ENCODE measurements around the gene APOM. TPM values are rescaled to one million over a fixed set of nuclear protein-coding genes. Genes with fewer than 3 reads are reported as not detected.

Gene APOM
- total RNA-seq, 1 donor from 2014 or later: 2.4 TPM

GRCh38 chr6:31634131-31634530 is 21.6 kb upstream of the APOM start:
- H3K9me3 Mint-ChIP-seq: no peaks in the 10 kb centered on the region
- no peak for DNase-seq (ENCODE audit: low spot score)
- intact Hi-C loops (cut with micrococcal nuclease): no loop called here
- peaks cover 90% of the 10 kb centered on the region for H3K36me3 Mint-ChIP-seq (ENCODE audit: low read depth)
- H3K27me3 Mint-ChIP-seq (ENCODE audit: low read depth): no peaks in the 10 kb centered on the region
- H3K4me3 Mint-ChIP-seq (ENCODE audit: low read depth): no peak overlapping the region
- no peaks in the 10 kb centered on the region for H3K4me1 Mint-ChIP-seq (ENCODE audit: low read depth)
- H3K27ac Mint-ChIP-seq: no peak overlapping the region

- intact Hi-C loops (cut with micrococcal nuclease): no loop called here
- Mint-ChIP-seq H3K9me3 (no peaks in the 10 kb centered on the region), H3K27me3 (ENCODE audit: low read depth) (no peaks in the 10 kb centered on the region), H3K27ac (peak overlapping the region; percentile 42), H3K36me3 (ENCODE audit: low read depth) (peaks cover 85% of the 10 kb centered on the region), H3K4me1 (ENCODE audit: low read depth) (peaks cover 5% of the 10 kb centered on the region), H3K4me3 (ENCODE audit: low read depth) (no peak overlapping the region)
- DNase-seq (ENCODE audit: low spot score): no peak
Observed at GRCh38 chr6:31634969-31635575, 20.6 kb upstream of the APOM start.

- Mint-ChIP-seq H3K4me1 (ENCODE audit: low read depth) (peaks cover 6% of the 10 kb centered on the region), H3K4me3 (ENCODE audit: low read depth) (no peak overlapping the region), H3K27ac (no peak overlapping the region), H3K9me3 (no peaks in the 10 kb centered on the region), H3K36me3 (ENCODE audit: low read depth) (peaks cover 86% of the 10 kb centered on the region), H3K27me3 (ENCODE audit: low read depth) (no peaks in the 10 kb centered on the region)
- intact Hi-C loops (cut with micrococcal nuclease): no loop called here
- no peak for DNase-seq (ENCODE audit: low spot score)
Observed at GRCh38 chr6:31636698-31637596, 18.7 kb upstream of the APOM start.

DNA sequence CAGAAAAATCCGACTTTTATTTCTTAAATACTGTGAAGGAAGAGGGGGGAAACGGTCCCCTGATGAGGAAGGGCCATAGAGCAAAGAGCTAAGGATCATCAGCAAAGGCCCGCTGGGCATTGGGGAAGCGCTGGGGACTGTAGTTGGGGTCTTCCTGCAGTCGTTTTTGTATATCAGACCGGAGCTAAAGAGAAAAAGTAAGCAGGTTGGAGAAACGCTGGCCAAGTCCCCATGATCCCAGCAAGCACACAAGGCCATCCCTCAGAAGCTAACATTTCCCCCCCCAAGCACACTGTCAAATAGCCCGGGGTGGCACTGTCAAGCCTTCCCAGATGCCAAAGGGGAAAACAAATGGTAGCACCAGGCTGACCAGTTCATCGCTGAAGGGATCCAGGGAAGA is 16.7 kb upstream of the APOM start:
- Mint-ChIP-seq H3K4me3 (ENCODE audit: low read depth) (no peak overlapping the region), H3K4me1 (ENCODE audit: low read depth) (peaks cover 6% of the 10 kb centered on the region), H3K9me3 (no peaks in the 10 kb centered on the region), H3K27ac (peak overlapping the region; percentile 39), H3K36me3 (ENCODE audit: low read depth) (peaks cover 79% of the 10 kb centered on the region), H3K27me3 (ENCODE audit: low read depth) (no peaks in the 10 kb centered on the region)
- intact Hi-C loops (cut with micrococcal nuclease): no loop called here
- DNase-seq (ENCODE audit: low spot score): no peak

- H3K27me3 Mint-ChIP-seq (ENCODE audit: low read depth): no peaks in the 10 kb centered on the region
- H3K36me3 Mint-ChIP-seq (ENCODE audit: low read depth): peaks cover 75% of the 10 kb centered on the region
- no peak for DNase-seq (ENCODE audit: low spot score)
- peak overlapping the region; percentile 60 for H3K27ac Mint-ChIP-seq
- H3K4me1 Mint-ChIP-seq (ENCODE audit: low read depth): peaks cover 6% of the 10 kb centered on the region
- no peaks in the 10 kb centered on the region for H3K9me3 Mint-ChIP-seq
- H3K4me3 Mint-ChIP-seq (ENCODE audit: low read depth): no peak overlapping the region
- intact Hi-C loops (cut with micrococcal nuclease): no loop called here
Observed at GRCh38 chr6:31639449-31639861, 16.2 kb upstream of the APOM start.

GRCh38 chr6:31640612-31641011 is 15.1 kb upstream of the APOM start:
- DNase-seq (ENCODE audit: low spot score): no peak
- no peaks in the 10 kb centered on the region for H3K9me3 Mint-ChIP-seq
- intact Hi-C loops (cut with micrococcal nuclease): no loop called here
- H3K27me3 Mint-ChIP-seq (ENCODE audit: low read depth): no peaks in the 10 kb centered on the region
- H3K4me3 Mint-ChIP-seq (ENCODE audit: low read depth): no peak overlapping the region
- peak overlapping the region; percentile 23 for H3K27ac Mint-ChIP-seq
- peaks cover 6% of the 10 kb centered on the region for H3K4me1 Mint-ChIP-seq (ENCODE audit: low read depth)
- H3K36me3 Mint-ChIP-seq (ENCODE audit: low read depth): peaks cover 75% of the 10 kb centered on the region

DNA sequence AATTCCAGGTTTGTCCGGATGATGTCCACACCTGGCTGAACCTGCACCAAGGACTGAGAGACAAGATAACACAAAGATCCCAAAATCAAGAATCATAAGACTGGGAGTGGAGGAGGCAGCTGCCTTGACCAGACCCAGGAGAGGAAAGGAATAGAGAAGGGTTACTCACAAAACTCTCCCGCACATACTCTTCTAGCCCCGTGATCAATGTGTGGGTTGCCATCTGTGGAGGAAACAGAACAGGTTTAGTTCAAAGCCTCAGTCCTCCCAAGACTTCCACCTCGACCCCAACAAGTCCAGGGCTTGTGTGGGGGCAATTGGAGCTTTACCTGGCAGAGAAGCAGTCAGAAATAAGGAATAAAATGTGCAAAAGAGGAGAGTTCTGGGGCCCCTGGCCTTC is 14.3 kb upstream of the APOM start:
- H3K4me3 Mint-ChIP-seq (ENCODE audit: low read depth): no peak overlapping the region
- H3K27me3 Mint-ChIP-seq (ENCODE audit: low read depth): no peaks in the 10 kb centered on the region
- intact Hi-C loops (cut with micrococcal nuclease): no loop called here
- no peak for DNase-seq (ENCODE audit: low spot score)
- peaks cover 75% of the 10 kb centered on the region for H3K36me3 Mint-ChIP-seq (ENCODE audit: low read depth)
- H3K27ac Mint-ChIP-seq: no peak overlapping the region
- no peaks in the 10 kb centered on the region for H3K9me3 Mint-ChIP-seq
- peaks cover 6% of the 10 kb centered on the region for H3K4me1 Mint-ChIP-seq (ENCODE audit: low read depth)

GRCh38 chr6:31642798-31643570 is 12.7 kb upstream of the APOM start:
- H3K27ac Mint-ChIP-seq: no peak overlapping the region
- no peaks in the 10 kb centered on the region for H3K27me3 Mint-ChIP-seq (ENCODE audit: low read depth)
- intact Hi-C loops (cut with micrococcal nuclease): no loop called here
- no peak for DNase-seq (ENCODE audit: low spot score)
- no peak overlapping the region for H3K4me3 Mint-ChIP-seq (ENCODE audit: low read depth)
- peaks cover 75% of the 10 kb centered on the region for H3K36me3 Mint-ChIP-seq (ENCODE audit: low read depth)
- no peaks in the 10 kb centered on the region for H3K9me3 Mint-ChIP-seq
- peaks cover 6% of the 10 kb centered on the region for H3K4me1 Mint-ChIP-seq (ENCODE audit: low read depth)

DNA sequence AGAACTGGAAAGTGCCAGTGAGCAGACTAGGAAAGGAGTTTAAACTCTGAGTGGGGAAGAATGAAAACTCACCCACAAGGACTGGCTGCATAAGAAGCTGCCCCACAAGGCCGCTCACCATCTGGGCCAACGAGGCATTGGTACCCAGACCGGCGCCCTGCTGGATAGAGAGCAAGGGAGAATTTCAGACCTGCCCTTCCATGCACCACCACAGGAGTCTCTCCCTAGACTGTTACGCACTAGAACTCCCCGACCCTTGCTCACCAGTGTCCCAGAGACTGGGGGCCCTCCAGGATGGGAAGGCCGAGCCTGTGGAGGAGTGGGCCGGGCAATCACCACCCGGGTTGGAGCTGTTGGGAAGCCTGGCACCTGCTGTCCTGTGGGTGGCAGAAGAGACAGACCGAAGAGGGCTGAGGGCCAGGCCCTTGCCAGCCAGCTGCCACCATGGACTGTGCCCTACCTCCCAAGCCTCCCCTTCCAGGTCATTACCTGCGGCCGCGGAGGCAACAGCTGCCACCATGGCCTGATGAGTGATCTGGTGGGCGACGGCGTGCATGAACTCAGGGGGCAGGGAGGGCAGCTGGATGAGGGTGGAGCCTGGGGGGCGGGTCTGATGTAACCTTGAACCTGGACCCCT is 11.8 kb upstream of the APOM start:
- Mint-ChIP-seq H3K27me3 (ENCODE audit: low read depth) (no peaks in the 10 kb centered on the region), H3K4me1 (ENCODE audit: low read depth) (peaks cover 8% of the 10 kb centered on the region), H3K4me3 (ENCODE audit: low read depth) (no peak overlapping the region), H3K9me3 (no peaks in the 10 kb centered on the region), H3K36me3 (ENCODE audit: low read depth) (peaks cover 77% of the 10 kb centered on the region), H3K27ac (no peak overlapping the region)
- intact Hi-C loops (cut with micrococcal nuclease): no loop called here
- no peak for DNase-seq (ENCODE audit: low spot score)

- peak overlapping the region; percentile 31 for H3K27ac Mint-ChIP-seq
- H3K4me1 Mint-ChIP-seq (ENCODE audit: low read depth): peaks cover 9% of the 10 kb centered on the region
- H3K9me3 Mint-ChIP-seq: no peaks in the 10 kb centered on the region
- H3K4me3 Mint-ChIP-seq (ENCODE audit: low read depth): no peak overlapping the region
- no peak for DNase-seq (ENCODE audit: low spot score)
- no peaks in the 10 kb centered on the region for H3K27me3 Mint-ChIP-seq (ENCODE audit: low read depth)
- H3K36me3 Mint-ChIP-seq (ENCODE audit: low read depth): peaks cover 84% of the 10 kb centered on the region
- intact Hi-C loops (cut with micrococcal nuclease): no loop called here
Observed at GRCh38 chr6:31645325-31645724, 10.4 kb upstream of the APOM start.

DNA sequence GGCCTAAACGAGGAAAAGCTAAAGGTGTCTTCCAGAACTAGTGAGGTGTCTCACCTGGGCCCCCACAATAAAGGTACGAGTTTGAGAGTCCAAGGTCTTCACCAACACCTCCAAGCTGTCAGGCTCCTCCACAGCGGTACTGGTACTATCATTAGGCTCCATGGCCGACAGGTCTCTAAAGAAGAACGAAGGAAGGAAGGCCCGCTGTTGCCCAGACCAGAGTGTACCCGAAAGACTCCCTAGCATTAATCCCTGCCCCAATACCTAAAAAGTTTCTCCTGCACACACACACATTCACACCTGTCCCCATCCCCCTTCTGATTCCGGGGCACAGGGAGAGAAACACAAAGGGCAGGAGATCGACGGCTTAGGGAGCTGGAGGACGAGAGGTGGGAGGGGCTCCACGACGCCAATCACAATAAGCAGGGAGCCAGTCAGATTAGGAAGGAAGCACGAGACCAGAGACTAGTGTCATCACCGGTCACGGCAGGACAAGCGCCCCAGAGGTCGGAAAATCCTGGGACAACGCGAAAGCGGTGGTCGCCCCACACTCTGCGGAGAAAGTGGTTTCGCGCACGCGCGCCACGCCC is 4.0 kb upstream of the APOM start:
- no peaks in the 10 kb centered on the region for H3K9me3 Mint-ChIP-seq
- no peak for DNase-seq (ENCODE audit: low spot score)
- H3K27ac Mint-ChIP-seq: peak overlapping the region; percentile 100
- intact Hi-C loops (cut with micrococcal nuclease): loop anchor here (1.0 to 10.0 kb wide), 8 partner anchors 9 to 964 kb away; partner anchors contain the start of genes AGPAT1, C6orf47, LTA and NFKBIL1
- H3K36me3 Mint-ChIP-seq (ENCODE audit: low read depth): peaks cover 62% of the 10 kb centered on the region
- H3K4me1 Mint-ChIP-seq (ENCODE audit: low read depth): peaks cover 34% of the 10 kb centered on the region
- peak overlapping the region; percentile 87 for H3K4me3 Mint-ChIP-seq (ENCODE audit: low read depth)
- no peaks in the 10 kb centered on the region for H3K27me3 Mint-ChIP-seq (ENCODE audit: low read depth)

All from activated T-helper 2 cell treated with anti-CD3 and anti-CD28 coated beads, Interferon-gamma antibody, Interleukin-2, Interleukin-4, amounts not matched to agents 10 μg/mL and 5 μg/mL and 100 μg/mL, durations not matched to agents 14 hours and 24 hours and 36 hours (primary cell).